Suprapubic skin (tissue), 2 donors: Measurements from ENCODE around the gene PRRX1.

Source experiments
- EP300 ChIP-seq: sonication (generic); formaldehyde crosslinking; IDR thresholded peaks from one replicate; pipeline ENCODE4 v1.6.1; 2017; ENCODE audit warnings: antibody characterized with exemption
- POLR2A ChIP-seq, 2 donors: fragments of 450-650 bp; IDR thresholded peaks; one replicate each; pipeline ENCODE4 v1.6.1; 2017; ENCODE audit warnings: antibody characterized with exemption in 2 of 2, mild to moderate bottlenecking in 2 of 2, moderate library complexity in 2 of 2

DNA sequence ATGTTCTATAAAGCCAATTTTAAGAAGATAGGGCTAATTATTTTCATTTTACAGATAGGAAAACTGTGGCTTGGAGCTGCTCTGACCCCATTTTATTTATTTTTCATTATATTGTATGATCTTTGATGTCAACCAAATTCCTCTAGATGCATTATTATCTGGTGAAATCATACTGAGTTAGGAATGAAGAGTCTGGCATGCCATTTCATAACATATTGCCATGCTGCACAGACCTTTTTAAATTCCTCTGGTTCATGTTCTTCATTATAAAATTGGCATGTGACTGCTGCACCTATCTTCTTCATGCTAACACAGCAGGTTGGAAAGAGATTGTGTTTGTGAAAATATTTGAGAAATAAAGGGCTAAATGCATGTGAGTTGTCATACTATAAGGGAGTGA, 12.7 kb downstream of the PRRX1 start:
- TF ChIP-seq EP300 = no peak
- TF ChIP-seq POLR2A (IDR thresholded peaks at IDR 0.05) = no peak
